Stimulated activated CD8-positive, alpha-beta memory T cell treated with anti-CD3 and anti-CD28 coated beads, Interleukin-7, amount 100 ng/mL, for 4 hours (primary cell): ENCODE data around the gene POC1A.

Source experiments
- DNase-seq, 2 donors: peaks; one replicate each; pipeline ENCODE4 v3.0.0-alpha.2; 2020; ENCODE audit warnings: low read depth in 2 of 2

The POC1A gene

DNA sequence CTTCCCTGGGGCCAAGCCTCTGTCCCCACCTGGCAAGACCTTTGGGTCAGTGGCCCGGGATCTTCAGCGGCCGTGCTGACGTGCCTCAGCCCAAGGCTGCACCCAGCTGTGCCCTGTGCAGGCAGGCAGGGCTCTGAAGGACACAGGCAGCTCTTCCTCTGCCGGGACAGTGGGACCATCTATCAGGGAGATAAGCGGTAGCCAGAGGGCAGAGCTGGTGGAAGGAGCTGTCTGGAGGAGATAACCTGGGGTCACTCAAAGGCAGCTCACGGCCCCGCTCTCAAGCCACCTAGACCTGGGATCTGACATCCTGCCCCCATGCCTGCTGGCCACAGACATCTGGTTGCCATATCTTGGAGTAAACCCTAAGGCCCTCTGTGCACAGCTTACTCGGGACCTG is 125.2 kb downstream of the POC1A start:
- DNase-seq: no peak

DNA sequence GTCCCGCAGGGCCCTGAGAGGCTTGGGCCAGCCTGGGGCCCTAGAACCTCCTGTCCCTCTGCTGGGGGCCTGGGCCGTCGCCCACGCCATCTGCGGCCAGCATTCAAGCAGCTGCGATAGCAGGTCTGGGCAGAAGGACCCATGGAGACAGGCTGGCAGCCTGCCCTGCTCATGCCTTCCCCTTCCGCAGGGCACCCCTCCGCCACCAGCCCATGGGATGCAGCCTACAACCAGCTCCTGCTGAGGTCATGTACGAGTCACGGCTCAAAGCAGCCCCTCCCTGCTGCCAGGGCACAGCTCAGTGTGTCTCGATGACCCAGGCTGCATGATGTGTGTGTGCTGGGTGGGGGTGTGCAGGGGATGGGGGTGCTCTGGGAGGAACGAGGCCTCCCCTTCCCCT is 125.7 kb downstream of the POC1A start:
- DNase-seq: no peak

- DNase-seq: no peak
Observed at GRCh38 chr3:52026041-52026440, 128.2 kb downstream of the POC1A start.

DNA sequence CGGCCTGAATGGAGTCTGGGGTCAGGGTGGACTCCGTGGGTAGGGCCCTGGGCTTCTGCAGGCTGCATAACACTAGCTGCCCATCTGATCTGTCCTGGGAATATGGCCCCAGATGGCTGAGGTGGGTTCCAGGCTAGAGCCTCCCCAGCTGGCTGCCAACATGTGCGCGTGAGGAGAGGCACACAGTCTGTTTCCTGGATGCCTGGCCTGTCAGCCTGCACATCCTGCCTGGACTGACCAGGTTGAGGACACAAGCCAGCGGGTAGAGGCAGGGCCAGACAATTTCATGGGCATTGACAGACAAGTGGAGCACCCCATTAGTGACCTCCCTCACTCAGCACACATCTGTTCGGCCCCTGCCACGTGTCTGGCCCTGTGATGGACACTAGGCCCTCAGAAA is 128.8 kb downstream of the POC1A start:
- no peak for DNase-seq
